Measurements from ENCODE around the gene SMG6.
A peak's percentile ranks its signal among the peaks of the same experiment; 100 is the strongest.

Gene SMG6

DNA sequence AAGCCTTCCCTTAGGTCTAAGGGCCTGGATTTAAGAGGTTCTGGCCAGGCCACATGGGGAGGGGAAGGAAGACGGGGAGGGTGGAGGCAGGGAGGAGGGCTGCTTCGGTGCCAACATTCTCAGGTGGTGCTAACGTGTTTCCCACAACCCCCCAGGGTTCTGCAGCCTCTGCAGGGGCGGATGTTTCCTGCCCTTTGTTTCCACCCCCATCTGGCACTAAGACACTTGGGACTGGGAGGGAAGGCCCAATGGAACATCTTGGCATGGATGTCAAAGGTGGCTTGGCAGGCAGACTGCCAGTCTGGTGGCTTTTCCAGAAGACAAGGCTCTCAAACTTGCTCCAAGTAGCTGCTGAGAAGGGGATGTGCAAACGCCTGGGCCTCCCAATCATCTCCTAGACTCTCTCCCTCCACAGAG lies 236.0 kb downstream of the SMG6 start:
- Histone ChIP-seq H3K4me2 (ENCODE audit: low read depth, low read length, poor library complexity, severe bottlenecking) (no peak overlapping the region), H3K79me2 (ENCODE audit: insufficient read depth, low read length) (no peaks in the 10 kb centered on the region)

DNA sequence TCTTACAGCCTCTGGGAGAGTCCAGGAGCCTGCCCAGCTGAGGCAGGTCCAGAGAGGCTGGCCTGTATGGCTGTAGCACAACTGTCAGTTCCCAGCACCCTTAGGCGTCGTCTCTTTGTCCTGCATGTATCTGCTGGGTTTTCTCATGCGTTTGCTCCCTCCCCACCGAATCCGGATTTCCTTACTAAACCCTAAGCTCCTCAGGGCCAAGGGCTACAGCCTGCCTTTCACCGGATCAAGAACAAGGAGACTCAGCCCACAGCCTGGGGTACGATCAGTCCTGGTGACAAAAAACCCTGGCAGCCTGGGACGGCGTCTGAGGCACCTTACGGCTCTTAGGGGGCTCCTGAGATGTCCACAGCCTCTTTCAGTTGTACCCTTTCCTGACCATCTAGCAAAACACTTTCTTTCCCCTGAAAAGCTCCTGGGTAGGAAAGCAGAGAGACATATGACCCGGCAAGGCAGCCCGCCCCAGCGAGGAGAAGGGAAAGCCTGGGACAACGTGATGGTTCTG lies 236.5 kb downstream of the SMG6 start:
- TF ChIP-seq, protein P1, sequence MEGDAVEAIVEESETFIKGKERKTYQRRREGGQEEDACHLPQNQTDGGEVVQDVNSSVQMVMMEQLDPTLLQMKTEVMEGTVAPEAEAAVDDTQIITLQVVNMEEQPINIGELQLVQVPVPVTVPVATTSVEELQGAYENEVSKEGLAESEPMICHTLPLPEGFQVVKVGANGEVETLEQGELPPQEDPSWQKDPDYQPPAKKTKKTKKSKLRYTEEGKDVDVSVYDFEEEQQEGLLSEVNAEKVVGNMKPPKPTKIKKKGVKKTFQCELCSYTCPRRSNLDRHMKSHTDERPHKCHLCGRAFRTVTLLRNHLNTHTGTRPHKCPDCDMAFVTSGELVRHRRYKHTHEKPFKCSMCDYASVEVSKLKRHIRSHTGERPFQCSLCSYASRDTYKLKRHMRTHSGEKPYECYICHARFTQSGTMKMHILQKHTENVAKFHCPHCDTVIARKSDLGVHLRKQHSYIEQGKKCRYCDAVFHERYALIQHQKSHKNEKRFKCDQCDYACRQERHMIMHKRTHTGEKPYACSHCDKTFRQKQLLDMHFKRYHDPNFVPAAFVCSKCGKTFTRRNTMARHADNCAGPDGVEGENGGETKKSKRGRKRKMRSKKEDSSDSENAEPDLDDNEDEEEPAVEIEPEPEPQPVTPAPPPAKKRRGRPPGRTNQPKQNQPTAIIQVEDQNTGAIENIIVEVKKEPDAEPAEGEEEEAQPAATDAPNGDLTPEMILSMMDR (IDR thresholded peaks at IDR 0.05; ENCODE audit: insufficient read depth, low read length, poor library complexity, severe bottlenecking): no peak
- no peak for TF ChIP-seq EZH2phosphoT487 (conservative IDR thresholded peaks at IDR 0.05; ENCODE audit: low read length)
- H3K9me2 ChIP-seq (replicated peaks; ENCODE audit: insufficient read depth, low read length): no peaks in the 10 kb centered on the region
- H3K9ac ChIP-seq (ENCODE audit: low read length): no peak overlapping the region
- no peaks in the 10 kb centered on the region for H3F3A ChIP-seq (ENCODE audit: insufficient read depth)
- H3K27ac ChIP-seq (ENCODE audit: low read depth, low read length): no peak overlapping the region
- no peak overlapping the region for H3K4me2 ChIP-seq (ENCODE audit: low read depth, low read length, poor library complexity, severe bottlenecking)
- no peaks in the 10 kb centered on the region for H4K20me1 ChIP-seq (ENCODE audit: low read depth, low read length)
- no peak overlapping the region for H3K4me3 ChIP-seq (ENCODE audit: insufficient read depth, low read length, poor library complexity, severe bottlenecking)
- no peak overlapping the region for H2AFZ ChIP-seq (ENCODE audit: low read depth, low read length, severe bottlenecking)
- H3K27me3 ChIP-seq (ENCODE audit: low read length): no peaks in the 10 kb centered on the region
- no peaks in the 10 kb centered on the region for H3K79me2 ChIP-seq (ENCODE audit: insufficient read depth, low read length)
- H3K36me3 ChIP-seq (ENCODE audit: low read length): no peaks in the 10 kb centered on the region
- H3K9me3 ChIP-seq (ENCODE audit: insufficient read depth, low read length): no peaks in the 10 kb centered on the region

More for the DNA sequence above, 236.0 kb downstream of the SMG6 start:
- no peaks in the 10 kb centered on the region for H3K9me3 ChIP-seq (ENCODE audit: insufficient read depth, low read length)
- no peak for TF ChIP-seq EZH2phosphoT487 (conservative IDR thresholded peaks at IDR 0.05; ENCODE audit: low read length)
- no peak overlapping the region for H2AFZ ChIP-seq (ENCODE audit: low read depth, low read length, severe bottlenecking)
- H3K4me3 ChIP-seq (ENCODE audit: insufficient read depth, low read length, poor library complexity, severe bottlenecking): no peak overlapping the region
- H3K9ac ChIP-seq (ENCODE audit: low read length): no peak overlapping the region
- H3K27ac ChIP-seq (ENCODE audit: low read depth, low read length): no peak overlapping the region
- no peaks in the 10 kb centered on the region for H3K9me2 ChIP-seq (replicated peaks; ENCODE audit: insufficient read depth, low read length)
- no peaks in the 10 kb centered on the region for H3K27me3 ChIP-seq (ENCODE audit: low read length)
- no peaks in the 10 kb centered on the region for H3K36me3 ChIP-seq (ENCODE audit: low read length)
- no peaks in the 10 kb centered on the region for H3F3A ChIP-seq (ENCODE audit: insufficient read depth)
- no peaks in the 10 kb centered on the region for H4K20me1 ChIP-seq (ENCODE audit: low read depth, low read length)

DNA sequence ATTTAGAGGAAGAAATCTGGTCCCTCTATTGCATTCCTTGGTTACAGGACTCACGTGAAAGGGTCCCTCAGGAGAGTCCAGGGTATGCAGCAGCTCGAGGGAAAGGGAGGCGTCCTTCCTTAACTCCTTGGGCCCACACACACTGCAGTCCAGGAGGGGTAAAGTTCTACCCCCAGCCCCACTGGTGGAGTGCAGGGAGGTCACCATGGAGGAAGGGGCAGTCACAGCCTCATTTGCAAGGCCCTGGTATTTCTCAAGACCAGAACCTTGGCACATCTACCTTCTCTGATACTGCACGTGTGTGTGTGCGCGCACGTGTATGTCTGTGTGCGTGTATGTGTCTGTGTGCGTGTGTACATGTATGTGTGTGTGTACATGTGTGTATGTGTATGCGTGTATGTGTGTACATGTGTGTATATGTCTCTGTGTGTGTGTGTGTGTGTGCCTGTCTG lies 237.6 kb downstream of the SMG6 start:
- no peak overlapping the region for H3K27ac ChIP-seq (ENCODE audit: low read depth, low read length)
- H3K9me2 ChIP-seq (replicated peaks; ENCODE audit: insufficient read depth, low read length): no peaks in the 10 kb centered on the region
- H3K4me3 ChIP-seq (ENCODE audit: insufficient read depth, low read length, poor library complexity, severe bottlenecking): no peak overlapping the region
- no peak for TF ChIP-seq EZH2phosphoT487 (conservative IDR thresholded peaks at IDR 0.05; ENCODE audit: low read length)
- TF ChIP-seq, protein P1 (IDR thresholded peaks at IDR 0.05; ENCODE audit: insufficient read depth, low read length, poor library complexity, severe bottlenecking): no peak
- no peaks in the 10 kb centered on the region for H4K20me1 ChIP-seq (ENCODE audit: low read depth, low read length)
- H3K4me2 ChIP-seq (ENCODE audit: low read depth, low read length, poor library complexity, severe bottlenecking): no peak overlapping the region
- H3K9ac ChIP-seq (ENCODE audit: low read length): no peak overlapping the region
- H2AFZ ChIP-seq (ENCODE audit: low read depth, low read length, severe bottlenecking): no peak overlapping the region
- H3K79me2 ChIP-seq (ENCODE audit: insufficient read depth, low read length): no peaks in the 10 kb centered on the region
- no peaks in the 10 kb centered on the region for H3K27me3 ChIP-seq (ENCODE audit: low read length)
- no peaks in the 10 kb centered on the region for H3F3A ChIP-seq (ENCODE audit: insufficient read depth)
- H3K9me3 ChIP-seq (ENCODE audit: insufficient read depth, low read length): no peaks in the 10 kb centered on the region
- H3K36me3 ChIP-seq (ENCODE audit: low read length): no peaks in the 10 kb centered on the region

DNA sequence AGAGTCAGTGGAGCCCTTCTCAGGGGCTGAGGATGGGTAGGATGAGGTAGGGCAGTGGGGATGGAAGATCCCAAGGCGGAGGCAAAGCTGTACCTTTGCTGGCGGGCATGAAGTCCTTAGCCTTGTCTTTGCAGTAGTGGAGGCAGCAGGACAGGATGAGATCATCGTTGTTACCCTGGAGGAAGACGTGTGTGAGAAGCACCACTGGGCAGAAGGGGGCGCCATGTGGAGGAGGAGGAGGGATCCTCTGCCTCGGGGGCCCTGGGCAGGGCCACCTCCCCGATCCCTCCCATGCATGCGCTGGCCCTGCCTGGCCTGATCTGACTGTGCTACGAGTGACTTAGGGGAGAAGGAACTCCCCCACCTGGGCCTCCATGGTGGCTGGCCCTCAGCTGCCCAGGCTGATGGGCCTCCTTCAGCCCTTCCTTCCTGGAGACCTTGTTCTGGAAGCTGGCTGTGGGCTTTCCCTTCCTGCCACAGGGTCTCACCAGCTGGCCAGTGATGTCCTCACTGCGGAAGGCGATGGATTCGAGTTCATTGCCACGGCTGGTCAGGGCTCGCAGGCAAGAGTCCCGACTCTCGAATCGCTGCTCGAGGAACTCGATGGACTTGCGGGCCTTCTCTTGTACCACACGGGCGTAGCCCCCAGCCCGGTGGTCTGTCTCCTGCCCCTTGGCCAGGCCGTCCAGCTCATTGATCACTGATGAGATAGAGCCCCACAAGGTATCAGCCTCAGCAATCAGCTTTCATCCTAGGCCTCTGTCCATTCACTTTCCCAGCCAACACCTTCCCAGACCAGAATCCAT lies 238.4 kb downstream of the SMG6 start:
- H3K9ac ChIP-seq (ENCODE audit: low read length): no peak overlapping the region
- no peaks in the 10 kb centered on the region for H3F3A ChIP-seq (ENCODE audit: insufficient read depth)
- H3K27ac ChIP-seq (ENCODE audit: low read depth, low read length): no peak overlapping the region
- no peaks in the 10 kb centered on the region for H3K9me3 ChIP-seq (ENCODE audit: insufficient read depth, low read length)
- no peaks in the 10 kb centered on the region for H3K79me2 ChIP-seq (ENCODE audit: insufficient read depth, low read length)
- no peak overlapping the region for H3K4me2 ChIP-seq (ENCODE audit: low read depth, low read length, poor library complexity, severe bottlenecking)
- H2AFZ ChIP-seq (ENCODE audit: low read depth, low read length, severe bottlenecking): no peak overlapping the region
- H3K27me3 ChIP-seq (ENCODE audit: low read length): no peaks in the 10 kb centered on the region
- H3K9me2 ChIP-seq (replicated peaks; ENCODE audit: insufficient read depth, low read length): no peaks in the 10 kb centered on the region
- no peak overlapping the region for H3K4me3 ChIP-seq (ENCODE audit: insufficient read depth, low read length, poor library complexity, severe bottlenecking)
- no peaks in the 10 kb centered on the region for H3K36me3 ChIP-seq (ENCODE audit: low read length)
- no peaks in the 10 kb centered on the region for H4K20me1 ChIP-seq (ENCODE audit: low read depth, low read length)
- TF ChIP-seq EZH2phosphoT487 (conservative IDR thresholded peaks at IDR 0.05; ENCODE audit: low read length): no peak
- TF ChIP-seq, protein P1 (IDR thresholded peaks at IDR 0.05; ENCODE audit: insufficient read depth, low read length, poor library complexity, severe bottlenecking): peak; percentile 23
